Measurements from ENCODE around the gene ST8SIA4. TPM values are rescaled to one million over a fixed set of nuclear protein-coding genes. Genes with fewer than 3 reads are reported as not detected.

ST8SIA4 gene
- total RNA-seq, 2 experiments from 2014 or later: 17.8 to 19.5 TPM

DNA sequence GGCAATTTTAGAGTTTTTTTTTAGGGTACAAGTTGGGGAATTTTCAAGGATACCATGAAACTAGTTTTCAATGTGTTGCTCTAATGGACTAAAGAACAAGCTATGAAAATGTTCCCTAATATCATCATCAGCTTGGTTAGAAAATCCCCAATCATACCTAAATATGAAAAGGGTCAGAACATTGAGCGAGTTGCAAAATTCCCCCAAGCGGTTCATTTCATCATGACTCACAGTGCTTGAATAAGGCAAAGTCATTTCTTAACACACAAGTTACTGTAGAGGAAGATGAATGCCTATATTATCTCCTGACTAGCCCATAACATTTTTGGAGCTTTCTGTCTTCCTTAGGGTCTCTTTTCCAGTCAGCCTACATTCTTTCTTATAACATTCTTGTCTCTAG lies 62.7 kb downstream of the ST8SIA4 start:
- ChIA-PET CTCF (interaction anchor here (0.9 to 1.4 kb wide), 2 partner anchors 61 to 62 kb away, joined by 3 to 4 read pairs; no protein-coding TSS in a partner anchor), POLR2A (no interaction called here)
- no peak overlapping the region for H3K4me3 Mint-ChIP-seq
- ATAC-seq (ENCODE audit: poor library complexity): peak; percentile 66
- H3K27me3 ChIP-seq (ENCODE audit: control insufficient read depth in 1 of 2, insufficient read depth in 2 of 2, low read length in 2 of 2): no peaks in the 10 kb centered on the region
- no peaks in the 10 kb centered on the region for H3K9me3 ChIP-seq (ENCODE audit: control insufficient read depth in 1 of 2, insufficient read depth in 1 of 2, low read length in 2 of 2)
- H3K27ac Mint-ChIP-seq: peak overlapping the region; percentile 55
- no peaks in the 10 kb centered on the region for H3K9me3 Mint-ChIP-seq
- peaks cover 5% of the 10 kb centered on the region for H3K36me3 ChIP-seq (ENCODE audit: insufficient read depth, low read length)
- no peak overlapping the region for H3K27ac ChIP-seq (ENCODE audit: low read depth in 1 of 2, low read length in 2 of 2)
- H3K36me3 Mint-ChIP-seq (ENCODE audit: low read depth): peaks cover 35% of the 10 kb centered on the region
- H3K4me1 ChIP-seq (ENCODE audit: insufficient read depth, low read length): no peaks in the 10 kb centered on the region
- H3K4me1 Mint-ChIP-seq (ENCODE audit: low read depth): peaks cover 72% of the 10 kb centered on the region
- TF ChIP-seq, protein P1, sequence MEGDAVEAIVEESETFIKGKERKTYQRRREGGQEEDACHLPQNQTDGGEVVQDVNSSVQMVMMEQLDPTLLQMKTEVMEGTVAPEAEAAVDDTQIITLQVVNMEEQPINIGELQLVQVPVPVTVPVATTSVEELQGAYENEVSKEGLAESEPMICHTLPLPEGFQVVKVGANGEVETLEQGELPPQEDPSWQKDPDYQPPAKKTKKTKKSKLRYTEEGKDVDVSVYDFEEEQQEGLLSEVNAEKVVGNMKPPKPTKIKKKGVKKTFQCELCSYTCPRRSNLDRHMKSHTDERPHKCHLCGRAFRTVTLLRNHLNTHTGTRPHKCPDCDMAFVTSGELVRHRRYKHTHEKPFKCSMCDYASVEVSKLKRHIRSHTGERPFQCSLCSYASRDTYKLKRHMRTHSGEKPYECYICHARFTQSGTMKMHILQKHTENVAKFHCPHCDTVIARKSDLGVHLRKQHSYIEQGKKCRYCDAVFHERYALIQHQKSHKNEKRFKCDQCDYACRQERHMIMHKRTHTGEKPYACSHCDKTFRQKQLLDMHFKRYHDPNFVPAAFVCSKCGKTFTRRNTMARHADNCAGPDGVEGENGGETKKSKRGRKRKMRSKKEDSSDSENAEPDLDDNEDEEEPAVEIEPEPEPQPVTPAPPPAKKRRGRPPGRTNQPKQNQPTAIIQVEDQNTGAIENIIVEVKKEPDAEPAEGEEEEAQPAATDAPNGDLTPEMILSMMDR (IDR thresholded peaks at IDR 0.05): no peak
- intact Hi-C loops (cut with DNase I, micrococcal nuclease): loop anchor here in 1 of 2 experiments (2.0 kb wide), 1 partner anchor 62 kb away; the partner anchor contains the start of gene ST8SIA4
- H3K4me3 ChIP-seq (ENCODE audit: low read length): no peak overlapping the region
- no peaks in the 10 kb centered on the region for H3K27me3 Mint-ChIP-seq
- peak in 4 of 14 experiments; percentile 0 to 74 (median 54) for DNase-seq

DNA sequence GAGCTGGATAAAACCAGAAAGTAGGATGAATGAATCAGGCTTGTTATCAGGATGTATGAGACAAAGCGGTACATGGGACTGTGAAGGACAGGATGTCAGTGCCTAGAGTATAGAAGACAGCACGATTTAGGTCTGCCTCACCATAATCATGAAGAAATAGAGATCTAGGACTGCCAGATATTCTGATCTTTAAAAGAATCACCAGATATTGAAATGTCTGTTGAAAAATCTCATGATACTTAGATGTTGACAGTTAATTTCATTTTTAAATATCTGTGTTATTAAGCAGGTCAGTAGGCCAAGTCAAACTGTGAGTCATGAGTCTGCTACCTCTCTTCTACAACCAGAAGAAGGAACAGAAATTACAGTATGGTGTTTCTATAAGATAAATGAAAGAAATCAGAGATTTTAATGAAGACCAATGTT lies 65.0 kb downstream of the ST8SIA4 start:
- intact Hi-C loops (cut with DNase I, micrococcal nuclease): loop anchor here in 1 of 2 experiments (5.0 kb wide), 1 partner anchor 64 kb away; the partner anchor contains the start of gene ST8SIA4
- no peak overlapping the region for H3K4me3 ChIP-seq (ENCODE audit: low read length)
- H3K27me3 ChIP-seq (ENCODE audit: control insufficient read depth in 1 of 2, insufficient read depth in 2 of 2, low read length in 2 of 2): no peaks in the 10 kb centered on the region
- no peak overlapping the region for H3K27ac ChIP-seq (ENCODE audit: low read depth in 1 of 2, low read length in 2 of 2)
- H3K4me3 Mint-ChIP-seq: no peak overlapping the region
- peaks cover 52% of the 10 kb centered on the region for H3K4me1 Mint-ChIP-seq (ENCODE audit: low read depth)
- H3K36me3 ChIP-seq (ENCODE audit: insufficient read depth, low read length): peaks cover 7% of the 10 kb centered on the region
- H3K9me3 ChIP-seq (ENCODE audit: control insufficient read depth in 1 of 2, insufficient read depth in 1 of 2, low read length in 2 of 2): no peaks in the 10 kb centered on the region
- H3K27ac Mint-ChIP-seq: peak overlapping the region; percentile 38
- H3K36me3 Mint-ChIP-seq (ENCODE audit: low read depth): peaks cover 26% of the 10 kb centered on the region
- TF ChIP-seq, protein P1 (IDR thresholded peaks at IDR 0.05): no peak
- ATAC-seq (ENCODE audit: poor library complexity) (no peak), DNase-seq (peak in 3 of 14 experiments; percentile 19 to 40 (median 21))
- H3K9me3 Mint-ChIP-seq: no peaks in the 10 kb centered on the region
- ChIA-PET POLR2A (interaction anchor here (1.1 to 1.4 kb wide), 2 partner anchors 64 to 66 kb away, joined by 4 read pairs; partner anchors contain the start of gene ST8SIA4), CTCF (no interaction called here)
- no peaks in the 10 kb centered on the region for H3K27me3 Mint-ChIP-seq
- no peaks in the 10 kb centered on the region for H3K4me1 ChIP-seq (ENCODE audit: insufficient read depth, low read length)

DNA sequence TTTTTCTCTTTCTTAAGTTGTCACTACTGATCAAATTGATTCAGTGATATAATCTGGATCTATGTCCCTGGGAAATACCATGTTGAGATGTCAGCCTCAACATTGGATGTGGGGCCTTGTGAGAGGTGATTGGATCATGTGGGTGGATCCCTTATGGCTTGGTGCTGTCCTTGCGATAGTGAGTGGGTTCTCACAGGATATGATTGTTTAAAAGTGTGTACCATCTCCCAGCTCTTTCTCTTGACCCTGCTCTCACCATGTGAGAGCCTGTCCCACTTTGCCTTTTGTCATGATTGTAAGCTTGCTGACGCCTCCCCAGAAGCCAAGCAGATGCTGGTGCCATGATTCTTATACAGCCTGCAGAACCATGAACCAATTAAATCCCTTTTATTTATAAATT lies 68.6 kb downstream of the ST8SIA4 start:
- Mint-ChIP-seq H3K27ac (no peak overlapping the region), H3K36me3 (ENCODE audit: low read depth) (peaks cover 34% of the 10 kb centered on the region), H3K27me3 (no peaks in the 10 kb centered on the region), H3K4me1 (ENCODE audit: low read depth) (peaks cover 30% of the 10 kb centered on the region), H3K9me3 (no peaks in the 10 kb centered on the region), H3K4me3 (no peak overlapping the region)
- ATAC-seq (ENCODE audit: poor library complexity): no peak
- no peak for DNase-seq
- Histone ChIP-seq H3K36me3 (ENCODE audit: insufficient read depth, low read length) (peaks cover 7% of the 10 kb centered on the region), H3K27me3 (ENCODE audit: control insufficient read depth in 1 of 2, insufficient read depth in 2 of 2, low read length in 2 of 2) (no peaks in the 10 kb centered on the region), H3K9me3 (ENCODE audit: control insufficient read depth in 1 of 2, insufficient read depth in 1 of 2, low read length in 2 of 2) (no peaks in the 10 kb centered on the region), H3K27ac (ENCODE audit: low read depth in 1 of 2, low read length in 2 of 2) (no peak overlapping the region), H3K4me1 (ENCODE audit: insufficient read depth, low read length) (no peaks in the 10 kb centered on the region), H3K4me3 (ENCODE audit: low read length) (no peak overlapping the region)
- intact Hi-C loops (cut with DNase I, micrococcal nuclease): no loop called here
- ChIA-PET CTCF (no interaction called here), POLR2A (no interaction called here)
- TF ChIP-seq, protein P1 (IDR thresholded peaks at IDR 0.05): no peak

Data from CD4-positive, alpha-beta T cell (primary cell).